Right hindlimb (tissue), 1 donor: ENCODE results near the gene TSC1.
"Not testable (repeated sequence)": the region's sequence is repeated elsewhere in the genome, so short reads cannot be mapped to it uniquely, and the experiment has no call there.

Source experiments
- DNase-seq: peaks from one replicate; pipeline ENCODE4 v3.0.0-alpha.2; 2018

The TSC1 gene

GRCh38 chr9:132944294-132945185 lies at the start of gene TSC1:
Gene TSC1, minus strand, starts transcription at chr9:132944616. Its CDS starts 15,744 bp downstream, at chr9:132928872.
- peak; percentile 99 for DNase-seq

GRCh38 chr9:132993511-132993939 lies 49.1 kb upstream of the TSC1 start:
- DNase-seq, result no peak

- DNase-seq, result no peak
These were observed 47.2 kb upstream of the TSC1 start for GRCh38 chr9:132991351-132992300.

GRCh38 chr9:132990781-132991180 lies 46.4 kb upstream of the TSC1 start:
- no peak for DNase-seq

GRCh38 chr9:132989998-132990557 lies 45.7 kb upstream of the TSC1 start:
- DNase-seq, result not testable (repeated sequence)

GRCh38 chr9:132989414-132989996 lies 45.1 kb upstream of the TSC1 start:
- DNase-seq, result no peak

- no peak for DNase-seq
These were observed 44.5 kb upstream of the TSC1 start for GRCh38 chr9:132989014-132989310.

- no peak for DNase-seq
These were observed 44.0 kb upstream of the TSC1 start for GRCh38 chr9:132988244-132989013.

GRCh38 chr9:132986640-132987620 lies 42.5 kb upstream of the TSC1 start:
- no peak for DNase-seq

GRCh38 chr9:132986114-132986513 lies 41.7 kb upstream of the TSC1 start:
- DNase-seq, result no peak

- no peak for DNase-seq
These were observed 41.1 kb upstream of the TSC1 start for GRCh38 chr9:132985489-132985888.

GRCh38 chr9:132985071-132985350 lies 40.6 kb upstream of the TSC1 start:
- DNase-seq, result no peak

GRCh38 chr9:132984202-132985070 lies 40.0 kb upstream of the TSC1 start:
- no peak for DNase-seq

GRCh38 chr9:132983491-132984201 lies 39.2 kb upstream of the TSC1 start:
- no peak for DNase-seq

GRCh38 chr9:132982458-132982857 lies 38.0 kb upstream of the TSC1 start:
- no peak for DNase-seq

- DNase-seq, result no peak
These were observed 35.7 kb upstream of the TSC1 start for GRCh38 chr9:132980157-132980556.

- DNase-seq, result no peak
These were observed 34.2 kb upstream of the TSC1 start, which contains the start of gene GFI1B for GRCh38 chr9:132978451-132979131. Gene GFI1B, plus strand, starts transcription at chr9:132978694. Its CDS starts 7,985 bp downstream, at chr9:132986679.

GRCh38 chr9:132978112-132978450 lies 33.7 kb upstream of the TSC1 start:
- no peak for DNase-seq

GRCh38 chr9:132976571-132976970 lies 32.2 kb upstream of the TSC1 start:
- DNase-seq, result no peak
